Fibroblast of upper back skin (primary cell): ENCODE measurements around the gene AP3D1.
A peak's percentile ranks its signal among the peaks of the same experiment; 100 is the strongest.
"Not testable (repeated sequence)": the region's sequence is repeated elsewhere in the genome, so short reads cannot be mapped to it uniquely, and the experiment has no call there.

Source experiments
- DNase-seq: peaks from one replicate; pipeline ENCODE4 v3.0.0-alpha.2; 2013

The AP3D1 gene

GRCh38 chr19:2151339-2152229 lies at the start of gene AP3D1:
TSS of gene AP3D1 (minus strand) at chr19:2151566. CDS start at chr19:2151334, 232 bp downstream.
- peak; percentile 100 for DNase-seq

GRCh38 chr19:2200624-2201294 lies 49.4 kb upstream of the AP3D1 start:
- DNase-seq, result not testable (repeated sequence)

- no peak for DNase-seq
These were observed 48.7 kb upstream of the AP3D1 start for GRCh38 chr19:2199861-2200623.

- no peak for DNase-seq
These were observed 47.8 kb upstream of the AP3D1 start for GRCh38 chr19:2199215-2199614.

GRCh38 chr19:2198317-2198716 lies 47.0 kb upstream of the AP3D1 start:
- DNase-seq, result no peak

- DNase-seq, result no peak
These were observed 45.9 kb upstream of the AP3D1 start for GRCh38 chr19:2197270-2197669.

- DNase-seq, result no peak
These were observed 44.5 kb upstream of the AP3D1 start for GRCh38 chr19:2195914-2196313.

- no peak for DNase-seq
These were observed 44.0 kb upstream of the AP3D1 start for GRCh38 chr19:2195361-2195760.

GRCh38 chr19:2194513-2195078 lies 43.2 kb upstream of the AP3D1 start:
- DNase-seq, result no peak

GRCh38 chr19:2193807-2194206 lies 42.4 kb upstream of the AP3D1 start:
- DNase-seq, result no peak

- DNase-seq, result no peak
These were observed 41.5 kb upstream of the AP3D1 start for GRCh38 chr19:2192862-2193261.

GRCh38 chr19:2191456-2192310 lies 40.3 kb upstream of the AP3D1 start:
- DNase-seq, result no peak

- DNase-seq, result no peak
These were observed 39.6 kb upstream of the AP3D1 start for GRCh38 chr19:2190848-2191455.

GRCh38 chr19:2189880-2190279 lies 38.5 kb upstream of the AP3D1 start:
- DNase-seq, result no peak

- no peak for DNase-seq
These were observed 37.5 kb upstream of the AP3D1 start for GRCh38 chr19:2188708-2189385.

- DNase-seq, result no peak
These were observed 35.8 kb upstream of the AP3D1 start for GRCh38 chr19:2187159-2187558.

- DNase-seq, result peak; percentile 99
These were observed 34.9 kb upstream of the AP3D1 start for GRCh38 chr19:2186071-2186846.

GRCh38 chr19:2185734-2186070 lies 34.3 kb upstream of the AP3D1 start:
- no peak for DNase-seq

GRCh38 chr19:2184422-2184975 lies 33.1 kb upstream of the AP3D1 start:
- DNase-seq, result no peak

- DNase-seq, result no peak
These were observed 30.2 kb upstream of the AP3D1 start for GRCh38 chr19:2181633-2181997.
